Measurements from ENCODE around the gene TMOD4.

TMOD4 gene

DNA sequence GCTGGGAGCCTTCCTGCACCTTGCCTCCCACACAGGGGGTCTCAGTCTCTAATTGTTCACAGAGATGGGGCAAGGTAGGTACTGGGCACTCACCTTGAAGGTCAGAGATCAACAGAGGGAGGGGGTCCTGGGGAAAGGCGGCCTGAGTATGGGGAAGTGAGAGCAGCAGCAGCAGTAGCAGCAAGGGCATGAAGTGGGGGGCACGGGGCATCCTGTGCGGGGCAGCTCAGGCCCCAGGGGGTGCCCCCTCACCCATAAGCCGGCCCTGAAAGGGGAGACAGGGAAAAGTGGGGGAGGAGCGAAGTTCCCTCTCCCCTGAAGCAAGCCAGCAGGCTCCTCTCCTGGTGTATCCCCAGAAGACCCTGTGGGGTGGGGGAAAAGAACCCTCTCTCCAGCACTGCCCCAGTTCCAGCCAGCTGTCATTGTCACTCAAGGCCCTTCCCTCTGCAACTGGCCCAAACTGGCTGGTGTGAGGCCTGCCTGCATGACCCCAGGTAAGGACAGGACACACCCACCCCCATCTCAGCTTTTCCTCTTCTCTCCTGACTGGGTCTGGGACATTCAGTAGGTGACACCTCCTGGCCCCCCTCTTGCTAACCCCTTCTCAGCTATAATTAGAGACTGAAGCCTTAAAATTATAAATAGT is 33.2 kb downstream of the TMOD4 start:
- DNase-seq = no peak

DNA sequence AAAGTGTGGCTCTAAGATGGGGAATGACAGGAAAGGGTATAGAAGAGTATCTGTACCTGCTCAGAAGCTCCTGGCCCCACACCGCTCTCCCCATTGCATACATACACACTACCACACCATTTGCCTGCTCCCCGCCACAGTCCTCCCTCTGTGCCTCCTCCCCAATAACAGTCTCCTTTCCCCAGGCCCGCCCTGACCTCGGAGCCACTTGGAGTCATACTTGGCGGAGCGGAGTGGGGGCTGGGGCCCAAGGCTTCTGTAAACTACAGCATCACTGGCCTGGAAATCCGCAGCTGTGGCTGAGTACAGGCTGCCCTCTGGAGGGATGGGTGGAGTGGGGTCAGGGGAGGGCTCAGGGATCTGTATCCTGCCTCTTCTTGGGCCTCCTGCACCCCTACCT is 38.0 kb downstream of the TMOD4 start:
- DNase-seq = no peak

DNA sequence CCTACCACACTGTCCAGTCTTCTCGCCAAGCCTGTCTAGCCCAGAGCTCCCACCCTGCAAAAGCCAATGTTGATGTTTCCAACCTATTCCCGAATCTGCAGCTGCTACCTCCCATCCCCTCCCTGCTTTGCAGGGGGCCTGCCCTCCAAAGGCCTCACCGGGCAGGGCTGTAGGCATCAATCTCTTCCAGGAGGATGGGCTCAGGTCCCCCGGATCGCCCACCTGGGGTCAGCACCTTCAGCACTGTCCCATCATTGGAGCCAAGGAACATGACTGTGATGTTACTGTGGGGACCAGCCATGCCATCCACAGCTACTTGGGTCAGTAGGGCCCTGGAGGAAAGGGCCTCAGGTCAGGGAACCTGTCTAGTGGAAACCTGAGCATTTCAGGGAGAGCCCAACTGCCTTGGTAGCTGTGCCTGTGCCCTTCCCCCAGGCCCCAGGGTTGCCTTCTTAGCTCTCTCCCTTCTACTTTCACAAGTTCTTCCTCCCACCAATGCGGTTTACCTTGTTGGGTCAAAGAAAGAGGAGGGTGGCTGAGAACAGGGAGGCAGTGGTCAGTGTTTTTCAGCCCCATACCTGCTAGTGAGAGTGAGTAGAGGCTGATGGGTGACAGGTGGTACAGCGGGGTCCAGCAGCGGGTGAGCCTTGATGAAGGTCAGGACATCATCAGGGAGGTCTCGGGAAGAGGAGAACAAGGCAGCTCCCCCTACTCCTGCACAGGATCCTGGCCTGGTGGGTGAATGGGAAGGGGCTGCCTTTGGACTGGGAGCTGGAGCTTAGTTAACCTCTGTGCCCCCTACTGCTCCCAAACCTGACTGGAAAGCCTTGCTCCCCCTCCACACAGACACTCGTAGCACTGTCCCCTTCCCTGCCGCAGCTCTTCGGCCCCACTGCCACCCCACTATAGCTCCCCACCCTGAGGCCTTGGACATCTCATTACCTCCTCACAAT is 40.1 kb downstream of the TMOD4 start:
- DNase-seq = peak; percentile 19

DNA sequence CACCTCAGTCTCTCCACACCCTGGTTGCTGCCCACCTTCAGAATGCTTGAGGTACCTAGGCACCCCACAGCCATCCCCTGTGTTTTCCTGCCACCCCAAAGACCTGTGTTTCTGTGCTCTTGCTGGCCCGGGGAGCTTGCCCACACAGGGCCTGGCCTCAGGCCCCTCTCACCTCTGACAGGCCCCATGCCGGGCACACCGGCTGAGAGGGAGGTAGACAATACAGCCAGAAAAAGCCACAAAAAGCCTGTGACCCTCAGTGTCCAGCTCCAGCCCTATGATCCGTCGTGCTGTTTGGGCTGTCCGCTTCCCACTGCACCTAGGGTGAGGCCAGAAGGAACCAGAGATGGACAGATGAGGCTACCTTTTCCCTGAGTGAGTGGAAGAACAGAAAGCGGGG is 40.8 kb downstream of the TMOD4 start:
- no peak for DNase-seq

DNA sequence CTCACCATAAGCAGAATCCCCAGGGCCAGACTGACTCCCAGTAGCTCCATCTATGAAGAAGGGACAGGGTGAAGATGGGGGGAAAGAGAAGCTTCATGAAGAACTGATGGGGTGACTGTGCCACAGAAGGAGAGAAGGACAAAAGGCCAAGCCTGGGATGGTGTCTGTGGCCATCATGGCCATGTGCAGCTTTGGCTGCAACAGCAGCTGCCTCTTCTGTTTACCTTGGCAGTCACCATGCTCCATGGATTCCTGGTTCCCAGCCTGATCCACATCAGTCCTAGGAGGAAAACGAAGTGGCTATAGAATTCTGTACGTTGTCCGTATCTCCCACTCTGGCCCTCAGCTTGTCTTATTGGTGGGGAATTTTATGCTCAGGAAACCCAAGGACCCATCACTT is 41.4 kb downstream of the TMOD4 start:
- no peak for DNase-seq

DNA sequence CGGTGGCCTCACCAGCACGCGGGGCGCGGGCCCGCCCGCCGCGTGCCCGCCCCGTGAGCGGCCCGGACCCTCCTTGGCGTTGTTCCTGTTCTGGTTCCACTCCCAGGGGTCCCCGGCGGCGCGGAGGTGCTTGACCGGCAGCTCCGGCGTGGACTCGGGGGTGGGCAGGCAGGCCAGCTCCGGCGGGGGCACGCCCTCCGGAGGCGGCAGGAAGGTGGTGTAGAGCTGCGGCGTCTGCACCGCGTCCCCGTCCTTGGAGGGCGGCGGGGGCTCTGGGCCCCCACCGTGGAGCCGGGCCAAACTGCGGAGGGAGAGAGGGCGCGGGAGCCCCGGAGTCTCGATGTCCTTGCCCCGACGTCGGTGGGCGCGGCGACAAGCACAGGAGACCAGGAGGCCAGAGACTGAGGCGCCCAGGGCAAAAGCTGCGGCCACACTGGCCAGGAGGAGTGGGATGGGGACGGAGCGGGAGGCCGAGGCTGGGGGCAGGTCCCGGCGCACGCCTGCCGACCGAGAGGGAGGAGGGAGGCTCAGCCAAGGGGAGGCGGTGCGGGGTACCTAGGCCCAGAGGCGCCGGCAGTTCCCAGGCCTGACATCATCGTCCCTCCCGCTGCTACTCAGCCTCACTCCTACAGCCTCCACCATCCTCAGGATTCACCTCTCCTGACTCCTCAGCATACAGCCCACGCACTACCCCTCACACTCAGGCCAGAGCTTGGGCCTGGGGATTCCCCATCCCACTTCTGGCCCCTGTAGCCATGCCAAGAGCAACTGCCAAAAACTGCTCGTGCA is 42.6 kb downstream of the TMOD4 start:
- DNase-seq = no peak

DNA sequence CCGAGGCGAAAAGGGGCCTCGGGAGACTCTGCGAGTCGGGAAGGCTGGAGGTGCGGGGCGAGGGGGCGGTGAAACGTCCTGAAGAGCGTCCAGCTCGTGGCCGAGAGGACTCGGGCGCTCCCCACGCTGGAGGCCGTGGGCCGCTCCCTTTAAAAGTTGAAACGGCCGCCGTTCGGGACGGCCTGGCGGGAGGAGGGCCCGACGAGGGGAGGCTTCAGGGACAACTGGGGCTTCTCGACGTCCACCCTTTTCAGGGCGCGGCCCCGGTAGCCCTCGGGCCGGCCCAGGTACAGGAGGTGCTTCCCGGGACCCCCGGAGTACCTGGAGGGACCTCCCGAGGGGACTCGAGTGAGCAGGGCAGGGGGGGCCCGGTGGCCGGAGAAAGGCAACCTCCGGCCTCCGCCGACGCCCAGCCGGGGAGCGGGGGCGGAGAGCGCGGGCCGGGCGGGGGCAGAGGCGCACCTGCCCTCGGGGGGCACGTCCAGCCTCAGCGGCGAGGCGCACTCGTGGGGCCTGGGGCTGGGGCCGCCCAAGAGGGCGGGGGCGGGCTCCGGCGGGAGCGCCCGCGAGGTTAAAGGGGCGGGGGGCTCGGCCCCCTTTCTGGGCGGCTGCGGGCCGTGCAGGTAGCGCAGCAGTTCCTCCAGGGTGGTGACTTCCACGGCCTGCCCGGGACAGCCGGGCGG is 43.3 kb downstream of the TMOD4 start:
- no peak for DNase-seq

DNA sequence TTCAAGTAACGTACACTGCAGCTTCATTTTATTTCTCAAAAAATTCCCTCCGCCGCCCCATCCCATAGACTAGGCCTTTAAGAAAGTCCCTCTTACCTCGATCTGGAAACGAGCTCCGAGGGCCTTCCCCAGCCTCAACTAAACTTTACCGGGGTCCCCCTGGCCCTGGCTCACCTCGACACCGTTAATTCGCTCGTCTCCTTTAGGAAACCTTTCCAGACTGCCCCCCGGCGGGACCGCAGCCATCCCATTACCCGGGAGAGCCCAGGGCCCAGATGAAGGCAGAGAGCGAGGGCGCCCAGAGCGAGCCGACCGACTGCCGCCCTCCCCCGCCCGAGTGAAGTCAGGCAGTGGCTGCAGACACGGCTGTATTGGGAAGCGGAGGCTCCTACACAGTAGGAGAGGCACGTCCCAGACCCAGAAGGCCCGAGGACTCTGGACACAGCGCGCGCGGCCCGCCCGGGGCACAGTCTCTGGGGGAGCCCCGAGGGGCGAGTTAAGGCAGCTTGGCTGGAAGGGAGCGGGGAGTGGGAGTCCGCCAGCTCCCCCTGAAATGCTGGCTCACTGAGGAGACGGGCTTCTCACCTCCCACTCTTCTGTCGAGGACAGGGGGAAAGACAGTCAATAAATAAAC is 44.0 kb downstream of the TMOD4 start:
- DNase-seq = no peak

DNA sequence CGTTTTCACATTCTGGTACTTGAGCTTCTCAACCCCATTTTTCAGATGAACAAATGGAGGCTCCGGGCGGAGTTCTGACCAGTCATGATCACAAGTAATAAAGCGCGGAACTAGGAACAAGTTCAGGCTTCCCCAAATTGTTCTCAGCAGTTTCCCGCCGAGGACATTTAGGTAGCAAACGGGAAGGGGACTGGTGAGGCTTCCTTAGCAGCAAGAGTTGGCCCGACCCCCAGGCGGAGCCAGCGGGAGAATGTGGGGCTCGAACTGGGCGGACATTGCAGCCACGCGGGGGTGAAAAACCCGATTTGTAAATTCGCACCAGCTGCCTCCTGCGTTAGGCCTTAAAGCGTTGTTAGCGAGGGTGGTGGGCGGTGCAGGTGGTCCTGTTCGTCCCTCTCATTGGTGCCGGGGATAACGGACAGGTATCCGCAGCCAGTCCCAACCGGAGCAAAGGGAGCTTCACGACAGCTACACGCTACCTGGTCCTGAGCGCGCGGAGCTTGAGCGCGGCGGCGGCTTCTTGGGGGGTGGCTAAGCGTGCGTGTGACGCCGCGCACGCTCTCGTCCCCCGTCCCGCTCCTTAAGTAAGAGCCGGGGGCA is 44.7 kb downstream of the TMOD4 start:
- DNase-seq = peak; percentile 95

DNA sequence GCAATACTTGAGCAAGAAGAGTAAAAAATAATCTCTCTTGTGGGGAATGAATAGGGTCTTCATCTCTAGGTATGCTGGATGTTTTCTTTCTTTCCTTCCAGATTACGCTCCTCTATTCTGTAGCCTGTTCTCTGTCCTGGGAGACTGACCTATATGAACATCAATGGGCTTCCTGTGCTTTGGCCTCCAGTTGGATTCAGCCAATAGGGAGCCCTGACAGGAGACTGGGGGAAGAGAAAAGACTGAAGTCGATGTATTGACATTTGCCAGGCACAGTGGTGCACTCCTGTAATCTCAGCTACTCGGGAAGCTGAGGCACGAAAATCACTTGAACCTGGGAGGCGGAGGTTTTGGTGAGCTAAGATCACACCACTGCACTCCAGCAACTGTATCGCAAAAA is 47.0 kb downstream of the TMOD4 start:
- no peak for DNase-seq

DNA sequence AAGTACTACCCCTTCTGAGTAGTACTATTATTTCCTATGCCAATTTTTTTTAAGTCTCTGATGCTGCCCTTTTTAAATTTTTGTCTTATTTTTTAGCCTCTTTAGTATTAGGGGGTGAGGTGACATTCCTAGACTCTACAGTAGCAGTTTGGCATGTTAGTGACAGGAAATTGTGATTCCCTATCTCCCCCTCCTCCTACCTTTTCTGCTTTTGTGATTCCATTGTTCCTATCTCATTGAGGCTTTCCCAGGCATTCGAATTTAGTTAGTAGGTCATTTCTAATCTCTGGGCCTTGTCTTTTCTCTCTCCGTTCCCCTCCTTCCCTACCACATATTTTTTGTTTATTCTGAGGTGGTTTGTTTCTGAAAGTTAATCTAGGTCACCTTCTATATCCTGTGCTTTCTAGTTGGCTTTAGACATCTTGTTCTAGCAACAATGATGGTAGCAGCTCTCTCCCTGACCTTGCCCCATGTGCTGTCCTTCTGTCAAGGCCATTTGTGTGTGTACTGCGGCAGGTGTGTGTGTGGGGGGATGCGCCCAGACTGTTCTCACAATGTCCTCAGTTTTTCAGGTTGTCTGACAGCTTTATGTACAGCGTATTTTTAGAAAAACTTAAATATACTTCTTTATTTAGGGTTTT is 50.9 kb downstream of the TMOD4 start:
- no peak for DNase-seq

Measured in hematopoietic multipotent progenitor cell treated with erythropoietin and hydrocortisone succinate and interleukin-3 and kit ligand, for 4 days (in vitro differentiated cells).